Raji (cell line): ENCODE data around the gene ADAM10.

Source experiments
- POLR2A ChIP-seq: IDR thresholded peaks from 2 replicates; pipeline ENCODE4 v1.6.1; 2011; ENCODE audit warnings: low read depth, low read length, control low read depth; ENCODE audit not compliant: insufficient read depth

ADAM10 gene

DNA sequence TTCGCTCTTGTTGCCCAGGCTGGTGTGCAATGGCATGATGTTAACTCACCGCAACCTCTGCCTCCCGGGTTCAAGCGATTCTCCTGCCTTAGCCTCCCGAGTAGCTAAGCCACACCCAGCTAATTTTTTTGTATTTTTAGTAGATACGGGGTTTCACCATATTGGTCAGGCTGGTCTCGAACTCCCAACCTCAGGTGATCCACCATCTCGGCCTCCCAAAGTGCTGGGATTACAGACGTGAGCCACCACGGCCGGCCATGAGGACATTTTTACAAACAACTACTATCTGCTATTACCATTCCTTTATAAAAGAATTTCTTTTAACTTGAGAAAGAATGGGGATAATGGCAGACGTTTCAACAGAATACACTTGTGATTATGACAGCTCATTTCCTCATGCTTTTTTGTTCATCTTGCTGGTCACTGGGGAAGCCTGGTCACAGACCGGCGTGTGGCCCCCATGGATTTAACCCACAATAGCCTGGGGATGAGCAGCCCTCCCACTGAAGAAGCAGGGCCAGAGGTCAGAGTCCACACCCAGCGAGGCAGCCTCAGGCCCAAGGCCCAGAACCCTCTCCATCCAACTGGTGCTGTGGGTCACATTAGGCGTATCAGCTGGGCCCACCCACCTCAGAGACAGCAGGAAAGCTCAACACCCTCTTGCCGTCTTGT lies 205.7 kb downstream of the ADAM10 start:
- TF ChIP-seq POLR2A, result no peak

DNA sequence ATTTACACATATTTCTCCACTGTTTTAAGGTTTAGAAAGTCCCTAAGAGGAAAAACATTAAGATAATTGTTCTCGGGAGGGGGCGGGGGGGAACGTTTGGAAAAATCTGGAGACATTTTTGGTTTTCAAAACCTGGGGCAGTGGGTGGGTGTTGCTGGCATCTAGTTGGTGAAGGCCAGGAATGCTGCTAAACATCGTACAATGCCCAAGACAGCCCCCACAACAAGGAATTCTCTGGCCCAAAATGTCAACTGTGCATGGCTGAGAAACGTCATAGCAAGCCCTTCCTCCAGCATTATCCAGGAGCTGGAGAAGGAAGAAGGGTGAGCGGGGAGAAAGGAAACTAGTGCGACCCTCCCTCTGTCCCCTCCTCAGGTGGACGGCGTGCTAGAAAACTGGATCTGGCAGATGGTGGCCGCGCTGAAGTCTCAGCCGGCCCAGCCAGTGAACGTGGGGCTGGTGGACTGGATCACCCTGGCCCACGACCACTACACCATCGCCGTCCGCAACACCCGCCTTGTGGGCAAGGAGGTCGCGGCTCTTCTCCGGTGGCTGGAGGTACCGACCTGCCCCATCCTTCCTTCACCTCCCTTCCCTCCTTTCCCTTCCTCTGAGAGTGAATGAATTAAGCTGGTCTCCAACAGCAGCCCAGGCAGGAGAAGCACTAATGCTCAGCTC lies 208.0 kb downstream of the ADAM10 start:
- TF ChIP-seq POLR2A, result no peak

DNA sequence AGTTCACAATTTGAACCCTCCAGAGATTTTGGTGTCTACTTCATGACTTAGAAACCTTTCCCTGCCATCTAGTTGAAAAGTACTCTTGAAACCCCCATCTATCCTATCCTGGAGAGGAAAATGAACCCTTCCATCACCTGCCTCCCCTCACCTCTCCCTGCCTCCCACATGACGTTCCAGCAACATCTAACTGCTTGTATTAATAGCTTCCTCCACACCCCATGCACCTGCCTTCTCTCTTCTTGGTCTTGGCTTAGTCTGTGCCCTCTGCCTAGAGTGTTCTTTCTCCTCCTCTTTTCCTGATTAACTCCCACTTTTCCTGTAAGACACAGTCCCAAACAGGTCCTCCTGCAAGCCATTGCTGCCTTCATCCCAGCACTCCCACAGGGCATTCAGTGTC lies 210.0 kb downstream of the ADAM10 start:
- no peak for TF ChIP-seq POLR2A

DNA sequence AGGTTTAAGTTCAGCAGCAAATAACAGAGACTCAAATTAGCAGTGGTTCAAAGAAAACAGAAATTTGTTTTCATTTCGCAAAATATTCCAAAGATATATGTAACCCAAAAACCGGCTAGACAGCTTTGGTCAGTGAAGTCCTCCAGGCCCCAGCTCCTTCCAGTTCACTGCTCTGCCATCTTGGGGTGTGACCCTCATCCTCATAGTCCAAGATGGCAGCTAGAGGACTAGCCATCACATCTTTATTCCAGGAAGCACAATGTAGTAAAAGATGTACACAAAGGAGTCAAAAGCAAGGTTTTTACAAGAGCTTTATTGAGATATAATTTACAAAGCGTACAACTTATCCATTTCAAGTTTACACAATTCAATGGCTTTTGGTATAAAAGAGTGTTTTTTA lies 210.6 kb downstream of the ADAM10 start:
- no peak for TF ChIP-seq POLR2A
